ENCODE data around the gene COMTD1.

- no peak for TF ChIP-seq ZNF8 (CRISPR knock-in tag; IDR thresholded peaks at IDR 0.05)
- no peak for TF ChIP-seq ZNF70 (CRISPR knock-in tag; IDR thresholded peaks at IDR 0.05)
- TF ChIP-seq ZNF565 (CRISPR knock-in tag; conservative IDR thresholded peaks at IDR 0.05; ENCODE audit: low read depth): no peak
- no peak for TF ChIP-seq TOX (CRISPR knock-in tag; IDR thresholded peaks at IDR 0.05; ENCODE audit: borderline replicate concordance)
- TF ChIP-seq, protein P1, sequence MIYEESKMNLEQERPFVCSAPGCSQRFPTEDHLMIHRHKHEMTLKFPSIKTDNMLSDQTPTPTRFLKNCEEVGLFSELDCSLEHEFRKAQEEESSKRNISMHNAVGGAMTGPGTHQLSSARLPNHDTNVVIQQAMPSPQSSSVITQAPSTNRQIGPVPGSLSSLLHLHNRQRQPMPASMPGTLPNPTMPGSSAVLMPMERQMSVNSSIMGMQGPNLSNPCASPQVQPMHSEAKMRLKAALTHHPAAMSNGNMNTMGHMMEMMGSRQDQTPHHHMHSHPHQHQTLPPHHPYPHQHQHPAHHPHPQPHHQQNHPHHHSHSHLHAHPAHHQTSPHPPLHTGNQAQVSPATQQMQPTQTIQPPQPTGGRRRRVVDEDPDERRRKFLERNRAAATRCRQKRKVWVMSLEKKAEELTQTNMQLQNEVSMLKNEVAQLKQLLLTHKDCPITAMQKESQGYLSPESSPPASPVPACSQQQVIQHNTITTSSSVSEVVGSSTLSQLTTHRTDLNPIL (CRISPR knock-in tag; IDR thresholded peaks at IDR 0.05; ENCODE audit: low read depth): no peak
- TF ChIP-seq ZFP30 (CRISPR knock-in tag; IDR thresholded peaks at IDR 0.05): no peak
- TF ChIP-seq, protein P2, sequence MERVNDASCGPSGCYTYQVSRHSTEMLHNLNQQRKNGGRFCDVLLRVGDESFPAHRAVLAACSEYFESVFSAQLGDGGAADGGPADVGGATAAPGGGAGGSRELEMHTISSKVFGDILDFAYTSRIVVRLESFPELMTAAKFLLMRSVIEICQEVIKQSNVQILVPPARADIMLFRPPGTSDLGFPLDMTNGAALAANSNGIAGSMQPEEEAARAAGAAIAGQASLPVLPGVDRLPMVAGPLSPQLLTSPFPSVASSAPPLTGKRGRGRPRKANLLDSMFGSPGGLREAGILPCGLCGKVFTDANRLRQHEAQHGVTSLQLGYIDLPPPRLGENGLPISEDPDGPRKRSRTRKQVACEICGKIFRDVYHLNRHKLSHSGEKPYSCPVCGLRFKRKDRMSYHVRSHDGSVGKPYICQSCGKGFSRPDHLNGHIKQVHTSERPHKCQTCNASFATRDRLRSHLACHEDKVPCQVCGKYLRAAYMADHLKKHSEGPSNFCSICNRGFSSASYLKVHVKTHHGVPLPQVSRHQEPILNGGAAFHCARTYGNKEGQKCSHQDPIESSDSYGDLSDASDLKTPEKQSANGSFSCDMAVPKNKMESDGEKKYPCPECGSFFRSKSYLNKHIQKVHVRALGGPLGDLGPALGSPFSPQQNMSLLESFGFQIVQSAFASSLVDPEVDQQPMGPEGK (CRISPR knock-in tag; IDR thresholded peaks at IDR 0.05; ENCODE audit: borderline replicate concordance): no peak
- TF ChIP-seq SNAI2 (CRISPR knock-in tag; IDR thresholded peaks at IDR 0.05): no peak
- TF ChIP-seq ISL1 (CRISPR knock-in tag; IDR thresholded peaks at IDR 0.05): no peak
Measured at GRCh38 chr10:75250934-75251333, 15.2 kb upstream of the COMTD1 start.
